Measurements from ENCODE around the gene SLC25A2. TPM values are rescaled to one million over a fixed set of nuclear protein-coding genes. Genes with fewer than 3 reads are reported as not detected.

SLC25A2 gene
- total and polyA plus RNA-seq, 2 of the 8 experiments (the other 6 are each of a cell fraction or from before 2014, with no cell fraction given) = not detected

GRCh38 chr5:141298376-141298775 lies 5.5 kb downstream of the SLC25A2 start (continued):
- TF ChIP-seq CBX5 (IDR thresholded peaks at IDR 0.05; ENCODE audit: low read depth, low read length) = no peak
- TF ChIP-seq TAF7 (optimal IDR thresholded peaks at IDR 0.05; ENCODE audit: borderline replicate concordance, low read depth, low read length) = no peak
- no peak for TF ChIP-seq HDAC2 (IDR thresholded peaks at IDR 0.05; ENCODE audit: borderline replicate concordance in 1 of 2, low read depth in 2 of 2, low read length in 2 of 2)
- TF ChIP-seq, protein P1, sequence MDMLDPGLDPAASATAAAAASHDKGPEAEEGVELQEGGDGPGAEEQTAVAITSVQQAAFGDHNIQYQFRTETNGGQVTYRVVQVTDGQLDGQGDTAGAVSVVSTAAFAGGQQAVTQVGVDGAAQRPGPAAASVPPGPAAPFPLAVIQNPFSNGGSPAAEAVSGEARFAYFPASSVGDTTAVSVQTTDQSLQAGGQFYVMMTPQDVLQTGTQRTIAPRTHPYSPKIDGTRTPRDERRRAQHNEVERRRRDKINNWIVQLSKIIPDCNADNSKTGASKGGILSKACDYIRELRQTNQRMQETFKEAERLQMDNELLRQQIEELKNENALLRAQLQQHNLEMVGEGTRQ (IDR thresholded peaks at IDR 0.05; ENCODE audit: low read length) = no peak
- no peak for TF ChIP-seq RNF2 (IDR thresholded peaks at IDR 0.05; ENCODE audit: borderline replicate concordance, low read depth, low read length, missing control alignments, poor library complexity, severe bottlenecking)
- no peak for TF ChIP-seq MAFK (IDR thresholded peaks at IDR 0.05; ENCODE audit: low read depth, low read length)
- TF ChIP-seq RAD21 (IDR thresholded peaks at IDR 0.05 in 1 of 2, conservative IDR thresholded peaks at IDR 0.05 in 1 of 2; ENCODE audit: low read depth in 2 of 2, low read length in 2 of 2) = no peak
- no peak for TF ChIP-seq PHF8 (conservative IDR thresholded peaks at IDR 0.05; ENCODE audit: low read depth, low read length)

All from H1 (cell line).